GM19023 (cell line): ENCODE measurements around the gene PKIB.

Experiments used
- ATAC-seq: cut with Tn5 transposase; IDR thresholded peaks from one replicate; pipeline ENCODE4 v1.9.1; 2021; ENCODE audit warnings: mild to moderate bottlenecking, moderate library complexity; ENCODE audit not compliant: unreplicated experiment

Gene PKIB

GRCh38 chr6:122663981-122664380 is 53.8 kb downstream of the PKIB start:
- no peak for ATAC-seq

- ATAC-seq, result no peak
These were observed 55.7 kb downstream of the PKIB start for GRCh38 chr6:122665929-122666328.

GRCh38 chr6:122666418-122666817 is 56.2 kb downstream of the PKIB start:
- ATAC-seq, result no peak

- ATAC-seq, result no peak
These were observed 59.2 kb downstream of the PKIB start for GRCh38 chr6:122669418-122669817.

- no peak for ATAC-seq
These were observed 59.7 kb downstream of the PKIB start for GRCh38 chr6:122669868-122670267.

GRCh38 chr6:122671251-122671650 is 61.0 kb downstream of the PKIB start:
- no peak for ATAC-seq

GRCh38 chr6:122673343-122673961 is 63.2 kb downstream of the PKIB start:
- no peak for ATAC-seq

- ATAC-seq, result no peak
These were observed 65.9 kb downstream of the PKIB start for GRCh38 chr6:122676146-122676545.

- ATAC-seq, result no peak
These were observed 66.5 kb downstream of the PKIB start for GRCh38 chr6:122676688-122677087.

GRCh38 chr6:122677406-122677805 is 67.2 kb downstream of the PKIB start:
- ATAC-seq, result no peak

- ATAC-seq, result no peak
These were observed 68.6 kb downstream of the PKIB start for GRCh38 chr6:122678841-122679240.

- no peak for ATAC-seq
These were observed 71.5 kb downstream of the PKIB start for GRCh38 chr6:122681705-122682104.

- ATAC-seq, result no peak
These were observed 73.9 kb downstream of the PKIB start for GRCh38 chr6:122683989-122684651.

GRCh38 chr6:122692175-122692598 is 82.0 kb downstream of the PKIB start:
- ATAC-seq, result no peak

GRCh38 chr6:122692807-122693580 is 82.8 kb downstream of the PKIB start:
- ATAC-seq, result no peak

GRCh38 chr6:122694075-122694474 is 83.9 kb downstream of the PKIB start:
- ATAC-seq, result no peak

GRCh38 chr6:122694602-122695001 is 84.4 kb downstream of the PKIB start:
- ATAC-seq, result no peak

- no peak for ATAC-seq
These were observed 85.0 kb downstream of the PKIB start for GRCh38 chr6:122695188-122695587.

- ATAC-seq, result no peak
These were observed 85.9 kb downstream of the PKIB start for GRCh38 chr6:122696079-122696478.

GRCh38 chr6:122696853-122697252 is 86.6 kb downstream of the PKIB start:
- no peak for ATAC-seq

GRCh38 chr6:122697458-122697857 is 87.3 kb downstream of the PKIB start:
- ATAC-seq, result no peak

- ATAC-seq, result no peak
These were observed 91.5 kb downstream of the PKIB start for GRCh38 chr6:122701666-122702065.
